HFF-Myc (cell line): Measurements from ENCODE around the gene HABP2.

ENCODE experiments used
- DNase-seq: peaks from one replicate; pipeline ENCODE4 v3.0.0-alpha.2; 2011; ENCODE audit warnings: low read depth; ENCODE audit errors: extremely low read depth
- H3K4me3 ChIP-seq: replicated peaks from 2 replicates; pipeline ENCODE4 v1.5.1; 2011; ENCODE audit warnings: low read depth, mild to moderate bottlenecking, control low read depth, low read length
- TF ChIP-seq, protein P1 (sequence below): IDR thresholded peaks from 2 replicates; pipeline ENCODE4 v1.5.1; 2012; ENCODE audit warnings: mild to moderate bottlenecking, low read depth, low read length, control low read depth; ENCODE audit errors: missing control alignments

The HABP2 gene

DNA sequence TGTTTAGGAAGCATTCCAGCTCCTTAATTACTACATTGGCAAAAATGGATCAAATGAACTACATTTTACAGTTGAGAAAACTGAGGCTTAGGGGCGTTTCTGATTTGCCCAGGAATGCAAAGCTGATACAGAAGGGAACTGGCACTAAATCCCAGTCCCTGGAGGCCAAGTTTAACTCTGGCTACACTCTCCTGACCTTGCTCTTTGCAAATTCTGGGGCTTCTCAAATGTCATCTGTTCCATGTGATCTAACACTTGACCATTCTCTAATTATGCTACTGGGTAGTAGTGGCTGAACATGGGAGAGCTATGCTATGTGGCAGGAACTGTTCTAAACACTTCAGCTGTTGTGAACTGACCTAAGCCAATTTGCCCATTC, 11.3 kb upstream of the HABP2 start:
- TF ChIP-seq, protein P1, sequence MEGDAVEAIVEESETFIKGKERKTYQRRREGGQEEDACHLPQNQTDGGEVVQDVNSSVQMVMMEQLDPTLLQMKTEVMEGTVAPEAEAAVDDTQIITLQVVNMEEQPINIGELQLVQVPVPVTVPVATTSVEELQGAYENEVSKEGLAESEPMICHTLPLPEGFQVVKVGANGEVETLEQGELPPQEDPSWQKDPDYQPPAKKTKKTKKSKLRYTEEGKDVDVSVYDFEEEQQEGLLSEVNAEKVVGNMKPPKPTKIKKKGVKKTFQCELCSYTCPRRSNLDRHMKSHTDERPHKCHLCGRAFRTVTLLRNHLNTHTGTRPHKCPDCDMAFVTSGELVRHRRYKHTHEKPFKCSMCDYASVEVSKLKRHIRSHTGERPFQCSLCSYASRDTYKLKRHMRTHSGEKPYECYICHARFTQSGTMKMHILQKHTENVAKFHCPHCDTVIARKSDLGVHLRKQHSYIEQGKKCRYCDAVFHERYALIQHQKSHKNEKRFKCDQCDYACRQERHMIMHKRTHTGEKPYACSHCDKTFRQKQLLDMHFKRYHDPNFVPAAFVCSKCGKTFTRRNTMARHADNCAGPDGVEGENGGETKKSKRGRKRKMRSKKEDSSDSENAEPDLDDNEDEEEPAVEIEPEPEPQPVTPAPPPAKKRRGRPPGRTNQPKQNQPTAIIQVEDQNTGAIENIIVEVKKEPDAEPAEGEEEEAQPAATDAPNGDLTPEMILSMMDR: no peak
- H3K4me3 ChIP-seq: no peak overlapping the region
- DNase-seq: no peak

DNA sequence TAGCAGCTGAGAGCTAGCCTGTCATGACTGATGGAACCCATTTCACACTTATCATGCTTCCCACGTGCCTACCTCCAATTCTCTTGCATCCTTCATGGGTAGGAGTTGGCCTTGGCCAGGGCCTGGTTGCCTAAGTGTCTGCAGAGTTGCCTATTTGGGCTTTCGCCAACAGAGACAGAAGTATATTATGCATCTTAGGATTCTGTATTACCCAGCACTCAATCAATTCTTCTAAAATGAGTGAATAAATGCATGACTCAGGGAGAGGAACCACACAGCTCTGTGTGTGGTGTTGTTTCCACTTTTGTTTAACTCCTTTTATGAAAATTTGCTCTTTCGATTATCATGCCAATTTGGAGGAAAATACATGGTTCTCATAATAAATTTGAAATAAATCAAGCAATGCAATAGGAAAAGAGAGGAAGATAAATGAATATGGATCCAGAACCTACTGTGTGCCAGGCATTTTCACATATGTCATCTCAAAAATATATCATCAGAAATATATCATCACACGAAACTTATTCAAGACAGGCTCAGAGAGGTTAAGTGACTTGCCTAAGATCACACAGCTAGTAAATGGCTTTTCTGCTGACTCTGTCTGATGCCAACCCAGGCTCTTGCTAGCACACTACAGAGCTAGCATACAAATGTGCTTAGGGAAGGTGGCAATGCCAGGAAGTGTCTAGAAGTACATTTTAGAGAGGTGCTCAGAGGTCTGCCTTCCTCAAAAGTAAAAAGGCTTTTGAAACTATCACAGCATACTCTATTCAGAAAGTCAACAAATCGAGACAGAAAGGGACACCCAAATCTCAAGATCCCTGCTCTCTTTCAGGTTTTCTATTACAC, 9.5 kb upstream of the HABP2 start:
- no peak overlapping the region for H3K4me3 ChIP-seq
- no peak for DNase-seq
- TF ChIP-seq, protein P1: no peak

DNA sequence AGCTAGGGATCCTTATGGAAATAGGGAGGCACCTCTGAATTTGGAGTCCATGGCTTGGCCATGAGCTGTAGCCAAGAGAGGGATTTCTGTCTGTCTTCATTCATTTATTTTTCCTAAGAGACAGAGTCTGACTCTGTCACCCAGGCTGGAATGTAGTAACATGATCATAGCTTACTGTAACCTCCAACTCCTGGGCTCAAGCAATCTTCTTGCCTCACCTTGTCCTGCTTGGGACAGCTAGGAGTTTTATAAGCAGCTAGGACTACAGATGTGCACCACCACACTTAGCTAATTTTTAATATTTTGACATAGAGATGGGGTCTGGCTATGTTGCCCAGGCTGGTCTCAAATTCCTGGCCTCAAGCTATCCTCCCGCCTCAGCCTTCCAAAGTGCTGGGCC, 8.5 kb upstream of the HABP2 start:
- DNase-seq: no peak
- TF ChIP-seq, protein P1: no peak
- H3K4me3 ChIP-seq: no peak overlapping the region

DNA sequence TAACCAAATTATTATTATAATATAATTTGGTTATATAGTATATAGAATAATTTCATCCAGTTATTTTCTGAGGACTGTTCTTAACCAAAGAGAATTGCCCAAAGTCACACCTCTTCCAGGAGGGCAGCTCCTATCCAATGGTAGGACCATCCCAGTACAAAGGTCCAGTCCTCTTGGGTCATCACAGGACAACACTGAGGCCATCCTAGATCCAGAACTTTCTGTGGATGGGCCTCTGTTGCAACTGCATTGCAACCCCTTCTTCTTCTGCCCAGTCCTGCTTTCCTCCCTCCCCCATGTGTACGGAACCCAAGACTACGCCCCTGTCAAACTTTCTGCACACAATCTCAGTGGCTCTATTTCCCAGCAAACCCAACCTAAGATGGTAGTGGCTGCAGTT, 5.4 kb upstream of the HABP2 start:
- TF ChIP-seq, protein P1: no peak
- H3K4me3 ChIP-seq: no peak overlapping the region

DNA sequence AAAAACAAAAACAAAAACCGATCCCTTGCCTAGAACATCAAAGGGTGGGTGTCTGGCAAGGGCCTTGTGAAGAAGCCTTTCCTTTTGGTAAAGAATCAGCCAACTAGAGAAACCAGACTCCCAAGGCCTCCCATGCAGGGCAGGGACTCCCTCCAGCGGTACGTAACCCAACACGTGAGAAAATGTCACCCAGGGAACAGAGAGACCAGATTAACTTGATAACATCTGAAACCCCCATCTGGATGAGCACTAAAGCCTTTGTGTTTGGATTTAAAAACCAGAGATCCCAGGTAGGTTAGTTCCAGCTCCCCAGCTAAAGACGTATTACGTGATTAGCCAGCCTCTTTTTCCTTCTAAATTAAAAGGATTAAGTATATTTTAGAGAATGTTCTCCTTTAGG, 3.0 kb upstream of the HABP2 start:
- no peak overlapping the region for H3K4me3 ChIP-seq
- no peak for DNase-seq
- TF ChIP-seq, protein P1: no peak

More for the DNA sequence above, 5.4 kb upstream of the HABP2 start:
- no peak for DNase-seq

DNA sequence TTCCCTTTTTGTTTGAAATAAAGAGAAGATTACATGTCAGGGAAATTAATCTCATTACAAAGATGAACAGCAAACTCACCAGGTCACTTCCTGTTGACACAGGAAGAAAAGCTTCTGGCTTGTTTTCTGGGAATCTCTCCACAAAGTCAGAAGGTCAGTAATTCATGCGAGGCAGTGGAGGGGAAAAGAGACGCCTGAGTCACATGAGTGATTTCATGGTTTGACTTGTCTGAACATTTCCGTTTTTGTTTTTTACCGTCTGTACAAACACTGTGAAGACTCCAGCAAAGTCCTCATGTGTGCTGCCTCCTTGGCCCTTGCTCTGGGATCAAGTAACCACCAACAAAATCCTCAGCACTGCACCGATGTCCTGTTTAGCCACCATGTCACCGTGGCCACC, 2.5 kb upstream of the HABP2 start:
- TF ChIP-seq, protein P1: no peak
- no peak for DNase-seq
- H3K4me3 ChIP-seq: no peak overlapping the region
